ENCODE data around the gene EXOSC2.

DNA sequence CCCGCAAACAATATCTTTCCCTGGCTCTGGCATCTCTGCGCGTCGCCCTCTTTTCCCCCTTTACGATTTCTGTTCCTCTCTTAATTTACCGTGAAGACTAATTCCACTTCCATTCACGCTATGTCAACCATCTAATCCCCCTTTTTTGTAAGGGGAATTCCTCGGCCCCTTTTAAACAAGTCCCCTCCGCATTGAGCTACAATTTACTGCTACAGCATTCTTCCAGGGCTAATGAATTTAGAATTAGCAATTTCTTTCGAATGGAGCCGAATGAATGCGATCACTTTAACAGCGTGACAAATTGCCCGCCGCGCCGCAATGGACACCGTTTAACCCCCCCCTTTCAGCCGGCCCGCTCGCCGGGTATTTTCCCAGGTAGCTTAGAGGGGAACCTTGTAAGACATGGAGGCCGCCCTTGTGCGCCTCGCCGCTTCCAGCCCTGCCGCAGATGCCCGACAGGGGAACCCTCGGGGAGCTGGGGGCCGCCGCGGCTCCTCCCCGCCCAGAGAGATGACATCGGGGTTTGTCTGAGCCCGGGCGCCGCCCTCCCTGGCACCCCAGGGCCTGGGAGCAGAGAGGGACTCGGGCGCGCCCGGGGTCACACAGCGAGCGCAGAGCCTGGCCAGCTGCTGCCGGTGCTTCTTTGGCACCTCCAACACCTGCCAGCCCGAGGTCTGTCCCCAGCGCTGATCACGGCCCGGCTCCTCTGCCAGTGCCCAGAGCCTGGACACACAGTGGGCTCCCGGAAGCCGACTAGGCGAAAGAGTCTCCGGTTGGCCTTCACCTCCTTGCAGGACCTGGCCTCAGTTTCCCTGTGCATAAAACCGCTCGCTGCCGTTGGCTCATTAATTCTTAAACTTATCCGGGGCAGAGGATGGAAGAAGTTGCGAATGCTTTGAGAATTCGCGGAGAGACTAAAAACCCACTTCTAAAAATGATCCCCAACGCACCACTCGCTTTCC, 27.9 kb upstream of the EXOSC2 start:
- TF ChIP-seq, protein P1, sequence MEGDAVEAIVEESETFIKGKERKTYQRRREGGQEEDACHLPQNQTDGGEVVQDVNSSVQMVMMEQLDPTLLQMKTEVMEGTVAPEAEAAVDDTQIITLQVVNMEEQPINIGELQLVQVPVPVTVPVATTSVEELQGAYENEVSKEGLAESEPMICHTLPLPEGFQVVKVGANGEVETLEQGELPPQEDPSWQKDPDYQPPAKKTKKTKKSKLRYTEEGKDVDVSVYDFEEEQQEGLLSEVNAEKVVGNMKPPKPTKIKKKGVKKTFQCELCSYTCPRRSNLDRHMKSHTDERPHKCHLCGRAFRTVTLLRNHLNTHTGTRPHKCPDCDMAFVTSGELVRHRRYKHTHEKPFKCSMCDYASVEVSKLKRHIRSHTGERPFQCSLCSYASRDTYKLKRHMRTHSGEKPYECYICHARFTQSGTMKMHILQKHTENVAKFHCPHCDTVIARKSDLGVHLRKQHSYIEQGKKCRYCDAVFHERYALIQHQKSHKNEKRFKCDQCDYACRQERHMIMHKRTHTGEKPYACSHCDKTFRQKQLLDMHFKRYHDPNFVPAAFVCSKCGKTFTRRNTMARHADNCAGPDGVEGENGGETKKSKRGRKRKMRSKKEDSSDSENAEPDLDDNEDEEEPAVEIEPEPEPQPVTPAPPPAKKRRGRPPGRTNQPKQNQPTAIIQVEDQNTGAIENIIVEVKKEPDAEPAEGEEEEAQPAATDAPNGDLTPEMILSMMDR (IDR thresholded peaks at IDR 0.05): no peak
- no peak for TF ChIP-seq EP300 (IDR thresholded peaks at IDR 0.05)
- TF ChIP-seq POLR2A (IDR thresholded peaks at IDR 0.05): no peak
